GM18870 (cell line): Measurements from ENCODE around the gene SHANK1.

Experiments
- ATAC-seq: cut with Tn5 transposase; IDR thresholded peaks from one replicate; pipeline ENCODE4 v1.9.1; 2021; ENCODE audit warnings: moderate library complexity; ENCODE audit not compliant: unreplicated experiment

Gene SHANK1

DNA sequence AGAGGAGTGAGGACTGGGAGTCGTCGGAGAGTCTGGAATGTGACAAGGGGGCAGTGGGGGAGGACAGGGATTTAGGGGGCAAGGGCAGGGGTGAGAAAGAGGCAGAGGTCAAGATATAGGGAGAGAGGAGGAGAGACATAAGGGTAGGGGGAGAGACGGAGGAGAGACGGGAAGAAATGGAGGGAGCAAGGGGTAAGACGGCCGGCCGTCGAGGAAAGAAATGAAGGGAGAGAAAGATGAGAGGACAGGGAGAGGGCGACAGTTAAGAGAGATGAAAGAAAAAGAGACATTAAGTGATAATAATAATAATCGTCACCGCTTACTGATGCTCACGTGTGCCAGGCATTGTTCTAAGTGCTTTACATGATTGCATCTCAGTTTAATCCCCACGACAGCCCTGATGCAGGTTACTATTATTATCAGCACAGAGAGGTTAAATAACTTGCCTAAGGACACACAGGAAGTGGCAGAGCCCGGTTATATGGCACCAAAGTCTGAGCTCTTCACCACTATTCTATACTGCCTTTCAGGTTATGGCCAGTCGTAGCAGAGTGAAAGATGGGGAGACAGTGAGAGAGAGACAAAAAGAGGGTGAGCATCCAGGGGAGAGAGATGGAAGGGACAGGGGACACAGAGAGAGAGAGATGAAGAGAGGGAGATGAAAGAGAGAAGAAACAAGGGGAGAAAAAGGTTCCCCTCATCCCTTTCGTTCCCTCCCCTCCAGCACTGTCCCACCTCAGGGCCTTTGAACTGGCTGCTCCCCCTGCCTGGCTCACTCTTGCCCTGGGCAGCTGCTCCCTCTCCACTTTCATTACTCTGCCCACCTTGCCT lies 56.7 kb downstream of the SHANK1 start:
- ATAC-seq = no peak

DNA sequence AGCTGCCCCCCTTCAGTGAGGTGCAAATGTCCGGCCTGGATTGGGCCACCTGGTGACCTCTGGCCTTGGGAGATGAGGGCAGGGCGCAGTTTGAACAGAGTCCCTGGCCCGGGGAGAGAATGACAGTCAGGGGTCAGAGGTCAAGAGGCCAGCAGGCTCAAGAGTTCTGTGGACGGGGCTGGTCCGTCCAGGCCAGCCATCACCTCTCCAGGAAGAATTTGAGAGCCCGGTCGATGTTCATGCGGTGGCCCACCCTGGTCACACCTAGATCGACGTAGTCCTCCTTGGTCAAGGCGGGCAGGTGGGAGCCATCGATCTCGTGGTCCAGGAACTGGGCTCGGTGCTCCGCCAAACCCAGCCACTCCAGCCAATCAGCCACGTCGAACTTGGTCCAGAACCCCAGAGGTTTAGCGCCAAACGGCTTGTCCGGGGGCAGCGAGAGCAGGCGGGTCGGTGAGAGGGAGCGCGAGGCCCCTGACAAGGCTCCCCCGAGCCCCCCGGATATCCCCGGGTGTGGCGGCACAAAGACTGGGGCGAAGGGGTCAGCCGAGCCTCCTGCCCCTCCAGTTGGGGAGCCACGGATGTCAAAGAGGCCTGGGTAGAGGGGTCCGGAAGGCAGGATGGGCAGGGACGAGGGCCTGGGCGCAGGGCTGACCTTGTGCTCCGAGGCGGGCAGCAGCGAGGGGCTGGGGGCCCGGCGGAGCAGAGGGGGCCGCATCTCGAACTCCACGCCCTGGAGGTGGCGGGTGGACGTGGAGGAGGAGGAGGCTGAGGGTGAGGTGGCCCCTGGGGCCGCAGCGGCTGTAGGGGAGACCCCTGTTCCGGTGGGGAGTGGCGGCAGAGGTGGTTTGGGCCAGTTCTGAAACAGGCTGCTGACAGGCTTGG lies 57.6 kb downstream of the SHANK1 start:
- no peak for ATAC-seq

DNA sequence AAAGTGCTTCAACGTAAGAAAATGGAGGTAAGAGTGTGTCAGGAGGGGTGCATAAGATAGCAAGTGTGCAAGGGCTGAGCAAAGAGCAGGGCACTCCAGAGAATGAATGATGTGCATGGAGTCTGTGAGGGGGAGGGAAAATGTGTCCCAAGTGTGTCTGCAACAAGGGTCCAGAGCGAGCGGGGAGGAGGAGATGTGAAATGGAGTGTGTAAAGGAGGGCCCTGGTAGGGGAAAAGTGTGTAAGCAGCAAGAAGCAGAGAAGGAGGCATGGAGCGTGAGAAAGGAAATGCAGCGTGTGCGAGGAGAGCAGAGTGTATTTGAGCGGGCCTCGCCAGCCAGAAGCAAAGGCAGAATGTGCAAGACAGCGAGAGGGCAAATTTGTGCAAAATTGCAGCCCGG lies 58.6 kb downstream of the SHANK1 start:
- ATAC-seq = no peak

DNA sequence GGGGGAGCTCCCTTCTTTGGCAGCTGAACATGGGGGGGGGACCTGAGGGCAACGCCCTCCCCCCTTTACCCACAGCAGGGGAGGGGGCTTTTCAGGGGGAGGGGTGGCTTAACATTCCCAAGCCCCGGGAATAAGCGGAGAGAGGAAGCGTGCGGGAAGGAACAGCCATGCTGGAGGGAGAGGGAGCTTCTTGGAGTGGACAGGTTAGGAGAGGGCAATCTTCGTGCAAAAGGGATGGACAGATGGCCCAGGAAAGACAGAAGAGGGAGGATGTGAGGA lies 59.6 kb downstream of the SHANK1 start:
- no peak for ATAC-seq

DNA sequence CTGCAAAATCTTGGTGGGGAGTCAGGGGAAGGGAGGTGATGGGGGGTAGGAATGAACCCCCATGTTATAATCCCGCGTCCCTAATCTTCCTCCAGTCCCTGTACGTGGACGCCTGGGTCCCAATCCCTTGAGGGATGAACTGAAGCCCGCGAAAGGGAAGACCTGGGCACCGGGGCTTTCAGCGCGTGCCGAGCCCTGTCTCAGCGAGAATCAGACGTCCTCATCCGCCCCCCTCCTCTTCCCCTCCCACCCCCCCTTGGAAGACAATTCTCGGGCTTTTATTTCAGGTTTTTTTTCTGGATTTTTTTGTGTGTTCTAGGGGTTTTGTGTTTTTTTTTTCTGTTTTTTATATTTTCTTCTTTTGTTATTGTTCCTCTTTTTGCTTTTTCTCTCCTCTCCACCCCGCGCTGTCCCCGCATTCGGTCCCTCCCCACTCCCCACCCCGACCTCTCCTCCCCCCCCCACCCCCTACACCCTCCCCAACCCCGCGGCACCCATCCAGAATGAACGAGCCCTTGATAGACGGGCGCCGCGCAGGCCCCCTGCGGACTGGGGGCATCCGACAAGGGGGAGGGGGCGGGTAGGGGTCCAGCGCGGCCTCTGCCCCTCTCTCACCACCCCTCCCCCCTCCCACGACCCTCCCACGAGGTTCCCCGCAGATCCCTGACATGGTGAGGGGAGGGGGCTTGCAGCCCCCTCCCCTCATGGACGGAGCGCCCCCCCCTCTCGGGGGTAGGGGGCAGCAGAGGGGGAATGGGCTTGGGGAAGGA lies 60.1 kb downstream of the SHANK1 start:
- no peak for ATAC-seq

DNA sequence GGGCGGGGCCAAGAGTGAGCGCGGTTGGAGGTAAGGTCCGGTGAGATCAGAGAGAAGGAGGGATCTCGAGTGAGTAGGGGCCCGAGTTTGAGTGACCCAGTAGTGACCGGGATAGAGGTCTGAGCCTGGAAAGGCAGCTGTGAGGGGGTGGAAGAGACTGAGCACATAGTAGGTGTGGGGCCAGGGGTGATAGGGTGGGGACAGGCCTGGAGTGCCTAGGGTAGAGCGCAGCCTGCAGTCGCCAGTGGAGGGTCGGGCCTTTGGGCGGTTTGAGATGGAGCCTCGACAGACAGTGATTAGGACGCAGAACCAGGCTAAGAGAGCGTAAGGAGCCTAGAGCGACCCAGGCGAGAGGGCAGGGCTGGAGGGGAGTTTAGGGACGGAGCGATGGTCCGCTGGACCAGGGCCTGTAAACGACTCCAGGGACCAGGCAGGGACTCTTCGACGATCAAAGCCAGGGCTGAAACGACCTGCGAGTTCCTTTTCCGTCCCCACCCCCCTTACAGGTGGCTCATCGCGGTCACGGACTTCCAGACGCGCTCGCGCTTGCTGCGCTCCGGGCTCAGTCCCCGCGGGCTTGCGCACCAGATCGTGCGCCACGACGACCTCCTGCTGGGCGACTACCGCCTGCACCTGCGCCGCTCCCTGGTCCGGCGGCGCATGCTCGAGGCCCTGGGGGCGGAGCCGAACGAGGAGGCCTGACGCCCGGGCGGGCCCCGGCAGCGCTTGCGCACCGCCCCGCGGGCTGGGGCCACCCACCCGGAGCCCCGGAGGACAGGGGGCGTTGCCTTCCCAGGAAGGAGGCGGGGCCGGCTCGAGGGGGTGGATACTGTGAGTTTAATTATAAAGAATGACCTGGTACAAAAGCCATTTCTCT lies 60.9 kb downstream of the SHANK1 start:
- ATAC-seq = no peak

DNA sequence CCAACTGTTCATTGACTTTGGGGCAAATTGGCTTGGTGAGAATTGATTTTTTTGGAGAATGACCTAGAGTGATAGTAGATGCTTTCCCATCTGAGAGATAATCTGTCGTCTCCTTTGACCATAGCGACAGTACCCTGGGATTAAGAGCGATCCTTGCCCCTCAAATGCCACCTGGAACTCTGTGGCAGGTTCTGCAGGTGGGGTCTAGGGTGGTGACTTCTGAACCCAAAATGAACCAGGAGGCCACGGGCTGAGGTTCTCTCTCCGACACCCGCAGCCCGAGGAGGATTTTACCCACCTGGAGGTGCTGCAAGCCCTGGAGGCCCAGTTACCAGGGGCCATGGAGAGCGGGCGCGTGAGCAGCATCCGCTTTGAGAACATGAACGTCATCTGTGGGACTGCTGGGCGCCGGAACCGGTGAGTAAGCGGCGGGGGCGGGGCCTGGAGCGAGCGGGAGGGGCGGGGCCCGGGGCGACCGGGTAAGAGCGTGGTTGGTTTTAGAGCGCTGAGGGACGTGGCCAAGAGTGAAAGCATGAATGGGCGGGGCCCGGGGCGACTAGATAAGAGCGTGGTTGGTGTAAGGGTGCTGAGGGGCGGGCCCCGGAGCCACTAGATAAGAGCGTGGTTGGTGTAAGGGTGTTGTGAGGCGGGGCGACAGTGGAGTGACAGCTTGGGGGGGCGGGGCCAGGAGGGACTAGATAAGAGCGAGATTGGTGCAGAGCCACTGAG lies 61.7 kb downstream of the SHANK1 start:
- ATAC-seq = no peak

DNA sequence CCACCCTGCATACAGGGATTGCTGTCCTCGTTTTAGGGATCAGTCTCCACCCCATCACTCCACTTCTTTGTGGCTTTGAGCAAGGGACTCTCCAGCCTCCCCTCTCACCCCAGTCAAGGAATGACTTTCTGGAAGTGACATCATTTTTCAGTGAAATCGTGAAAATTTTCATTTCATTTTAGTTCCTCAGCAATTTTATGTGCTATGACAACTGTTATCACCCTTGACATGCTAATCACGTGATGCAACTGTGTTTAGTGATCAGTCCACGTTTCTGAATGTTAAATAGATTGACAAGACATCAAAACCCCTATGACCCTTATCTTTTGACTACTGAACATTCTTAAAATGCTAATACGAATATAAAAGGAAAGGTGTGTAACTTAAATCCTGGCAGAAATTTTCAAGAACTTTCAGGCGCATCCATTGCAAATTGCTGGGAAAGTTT lies 62.4 kb downstream of the SHANK1 start:
- ATAC-seq = no peak

DNA sequence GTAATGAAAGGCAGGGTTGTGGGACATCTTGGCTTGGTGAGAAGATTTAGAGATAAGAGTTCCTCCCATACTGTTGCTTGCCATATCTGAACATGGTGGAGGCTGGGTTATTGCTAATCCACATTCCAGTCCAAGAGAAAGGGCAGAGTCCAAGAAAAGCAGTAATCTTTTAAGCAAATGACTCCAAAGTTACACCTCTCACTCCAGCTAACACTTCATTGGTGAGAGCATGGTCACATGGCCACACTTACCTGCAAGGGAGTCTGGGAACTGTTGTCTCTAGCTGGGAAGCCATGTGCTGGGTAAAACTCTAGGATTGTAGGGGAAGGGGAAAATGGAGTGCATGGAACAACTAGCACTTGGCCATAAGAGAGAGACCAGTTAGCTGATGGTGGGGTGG lies 64.7 kb downstream of the SHANK1 start:
- ATAC-seq = no peak

DNA sequence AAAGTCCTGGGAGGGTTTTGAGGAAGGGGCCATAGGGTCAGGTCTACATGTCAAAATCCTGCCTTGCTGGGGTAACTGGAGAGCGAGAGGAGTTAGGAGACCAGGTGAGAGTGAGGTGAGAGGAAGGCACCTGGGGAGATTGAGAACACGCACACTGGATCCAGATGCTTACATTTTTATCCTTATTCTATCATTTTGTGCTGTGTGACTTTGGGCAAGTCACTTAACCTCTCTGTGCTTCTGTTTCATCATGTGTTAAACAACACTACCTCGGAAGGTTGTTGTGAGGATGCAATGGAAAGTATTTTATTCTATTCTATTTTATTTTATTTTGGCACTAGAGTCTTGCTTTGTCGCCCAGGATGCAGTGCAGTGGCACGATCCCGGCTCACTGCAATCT lies 66.9 kb downstream of the SHANK1 start:
- no peak for ATAC-seq

DNA sequence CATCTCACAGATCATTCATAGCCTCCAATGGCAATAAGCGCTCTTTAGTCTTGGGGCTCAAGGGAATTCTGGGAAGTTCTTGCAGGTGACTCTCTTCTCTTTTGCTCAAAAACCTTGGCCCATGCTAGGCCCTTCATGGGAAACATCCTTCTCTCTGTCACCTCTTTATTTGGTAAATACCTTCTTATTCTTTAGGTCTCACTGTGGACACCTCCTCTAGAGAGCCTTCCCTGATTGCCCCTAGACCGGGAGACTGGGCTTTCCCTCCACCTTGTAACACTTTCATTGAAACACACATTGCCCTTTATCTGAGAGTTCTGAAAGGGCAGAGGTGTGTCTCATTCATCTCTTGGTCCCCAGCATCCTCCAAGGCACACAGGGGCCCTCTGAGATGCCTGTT lies 68.4 kb downstream of the SHANK1 start:
- ATAC-seq = no peak

DNA sequence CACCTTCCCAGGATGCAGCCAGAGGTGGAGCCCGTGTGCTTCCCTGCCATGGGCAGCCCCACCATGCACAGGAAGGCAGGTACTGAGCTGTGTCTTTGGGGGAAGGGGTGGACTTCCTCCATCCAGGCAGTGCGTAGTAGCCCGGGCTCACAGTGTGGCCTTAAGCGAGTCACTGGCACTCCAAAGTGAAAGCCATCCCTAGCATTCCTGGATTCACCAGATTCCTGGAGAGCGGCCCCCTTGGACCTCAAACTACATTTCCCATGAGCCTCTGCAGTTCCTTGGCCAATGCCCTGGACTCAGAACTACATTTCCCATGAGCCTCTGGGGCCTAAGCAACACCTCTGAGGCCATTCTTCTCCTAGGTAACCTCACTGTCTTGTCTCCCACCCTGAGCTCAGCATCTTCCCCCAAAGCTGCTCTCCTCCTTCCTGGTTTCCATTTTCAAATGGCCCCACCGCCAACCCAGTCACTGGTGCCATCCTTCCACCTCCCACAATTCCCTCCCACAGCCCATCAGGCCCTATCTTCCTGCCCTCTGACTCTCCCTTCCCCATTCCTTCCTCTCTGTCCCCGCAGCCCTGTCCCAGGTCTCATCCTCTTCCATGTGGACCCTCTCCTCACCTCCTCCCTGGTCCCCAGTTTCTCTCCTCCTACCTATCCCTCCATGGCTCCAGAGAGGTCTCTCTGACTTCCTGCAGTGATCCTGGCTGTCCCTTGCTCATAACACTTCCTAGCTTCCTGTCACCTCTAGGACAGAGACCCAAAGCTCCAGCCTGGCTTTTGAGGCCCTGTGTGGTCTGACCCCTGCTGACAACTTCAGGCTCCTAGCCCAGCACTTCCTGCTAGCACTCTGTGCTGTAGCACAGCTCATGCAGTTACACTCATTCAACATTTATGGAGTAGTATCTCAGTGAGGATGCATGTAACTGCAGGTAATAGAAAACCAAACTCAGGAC lies 69.9 kb downstream of the SHANK1 start, which contains the start of gene C19orf81:
Gene C19orf81, plus strand, starts transcription at position 13 of the 959 bp plus-strand sequence. Its CDS starts 0 bp downstream, at position 13.
- ATAC-seq = no peak

DNA sequence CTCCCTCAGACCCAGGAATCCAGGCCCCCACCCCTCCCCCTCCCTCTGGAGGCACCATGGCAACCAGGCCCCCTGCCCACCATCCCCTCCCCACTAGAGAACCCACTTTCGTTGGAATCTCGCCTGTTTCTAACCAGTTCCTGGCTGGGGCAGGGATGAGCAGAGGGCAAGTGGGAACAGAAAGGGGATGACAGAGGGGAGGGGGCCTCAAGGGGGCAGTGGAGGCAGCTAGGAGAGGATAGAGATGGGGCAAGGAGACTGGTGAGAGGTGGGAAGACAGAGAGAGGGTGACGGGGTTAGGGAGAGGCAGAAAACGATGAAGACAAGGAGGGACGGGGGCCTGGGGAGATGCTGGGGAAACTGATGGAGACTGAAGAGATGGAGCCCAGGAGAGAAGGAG lies 70.9 kb downstream of the SHANK1 start:
- ATAC-seq = no peak

DNA sequence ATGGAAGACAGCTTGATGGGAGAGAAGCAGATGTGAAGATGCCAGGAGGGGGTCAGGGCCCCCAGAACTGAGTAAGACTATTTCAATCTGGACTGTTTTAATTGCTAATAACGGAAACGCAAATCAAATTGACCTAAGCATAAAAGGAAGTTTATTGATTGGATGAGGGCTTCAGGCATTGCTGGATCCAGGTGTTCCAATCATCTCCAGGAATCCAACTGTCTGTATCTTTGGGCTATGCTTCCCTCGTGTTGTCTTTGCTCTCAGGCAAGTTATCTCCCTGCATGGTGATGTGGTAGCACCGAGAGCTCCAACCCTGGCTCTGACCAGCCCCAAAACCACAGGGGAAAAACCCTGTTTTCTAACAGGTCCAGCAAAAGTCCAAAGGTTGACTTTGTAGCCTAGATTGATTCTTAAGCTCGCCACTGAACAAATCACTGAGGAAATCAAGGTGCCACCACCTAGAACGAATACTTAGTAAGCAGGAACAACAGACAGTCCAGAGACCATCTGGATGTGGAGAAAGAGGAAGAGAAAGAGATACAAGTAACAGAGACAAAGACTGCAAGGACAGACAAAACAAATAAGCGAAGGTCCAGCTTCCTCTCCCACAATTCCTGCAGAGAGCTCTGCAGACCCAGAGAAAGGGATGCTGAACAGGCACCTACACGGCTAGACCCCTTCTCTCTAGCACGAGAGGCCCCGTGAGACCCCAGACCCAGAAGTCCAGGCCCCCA lies 71.6 kb downstream of the SHANK1 start:
- ATAC-seq = no peak

DNA sequence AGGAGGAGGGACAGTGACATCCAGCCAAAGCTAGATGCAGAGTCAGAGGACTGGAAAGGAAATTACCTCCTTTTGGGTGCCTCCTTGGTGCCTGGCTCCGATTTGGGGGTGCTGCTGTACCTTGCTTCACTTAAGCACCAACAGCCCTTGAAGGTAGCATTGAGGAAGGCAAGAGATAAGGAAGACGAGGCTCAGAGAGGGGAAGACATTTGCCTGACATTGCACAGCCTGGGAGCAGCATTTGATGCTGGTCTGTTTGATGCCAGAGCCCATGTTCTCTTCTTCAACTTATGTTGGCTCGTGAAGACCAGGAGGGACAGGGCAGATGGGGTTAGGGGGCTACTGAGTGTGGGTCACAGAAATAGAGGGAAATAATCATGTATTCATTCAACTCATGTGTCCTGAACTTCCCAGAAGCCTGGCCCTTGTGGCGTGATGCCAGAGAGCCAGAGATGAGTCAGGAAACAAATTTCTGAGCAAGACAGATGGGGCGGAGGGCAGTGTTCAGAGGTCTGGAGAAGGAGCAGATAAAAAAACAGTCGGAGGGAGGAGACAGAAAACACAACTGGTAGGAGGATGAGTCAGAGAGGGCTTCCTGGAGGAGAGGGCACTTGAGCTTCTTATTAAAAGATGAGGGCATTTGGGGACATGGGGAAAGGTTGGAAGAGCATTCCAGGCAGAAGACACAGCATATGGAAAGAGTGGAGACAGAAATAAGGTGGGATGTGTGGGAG lies 73.4 kb downstream of the SHANK1 start:
- ATAC-seq = no peak

DNA sequence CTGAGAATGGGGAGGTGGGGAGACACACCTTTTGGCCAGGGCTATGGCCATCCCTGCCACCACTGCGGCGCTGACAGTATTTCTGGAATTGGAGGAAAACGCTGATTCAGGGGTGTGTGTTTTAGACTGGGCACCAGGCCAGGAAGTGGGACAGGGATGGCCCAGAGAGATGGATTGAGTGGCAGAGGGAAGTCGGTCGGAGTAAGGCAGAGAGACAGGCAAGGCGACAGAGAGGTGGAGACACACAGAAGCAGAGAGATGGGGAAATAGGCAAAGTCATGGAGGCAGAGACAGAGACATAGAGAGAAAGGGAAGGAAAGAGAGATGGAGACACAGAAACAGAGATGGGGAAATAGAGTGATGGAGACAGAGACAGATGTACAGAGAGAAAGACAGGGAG lies 74.5 kb downstream of the SHANK1 start:
- no peak for ATAC-seq

DNA sequence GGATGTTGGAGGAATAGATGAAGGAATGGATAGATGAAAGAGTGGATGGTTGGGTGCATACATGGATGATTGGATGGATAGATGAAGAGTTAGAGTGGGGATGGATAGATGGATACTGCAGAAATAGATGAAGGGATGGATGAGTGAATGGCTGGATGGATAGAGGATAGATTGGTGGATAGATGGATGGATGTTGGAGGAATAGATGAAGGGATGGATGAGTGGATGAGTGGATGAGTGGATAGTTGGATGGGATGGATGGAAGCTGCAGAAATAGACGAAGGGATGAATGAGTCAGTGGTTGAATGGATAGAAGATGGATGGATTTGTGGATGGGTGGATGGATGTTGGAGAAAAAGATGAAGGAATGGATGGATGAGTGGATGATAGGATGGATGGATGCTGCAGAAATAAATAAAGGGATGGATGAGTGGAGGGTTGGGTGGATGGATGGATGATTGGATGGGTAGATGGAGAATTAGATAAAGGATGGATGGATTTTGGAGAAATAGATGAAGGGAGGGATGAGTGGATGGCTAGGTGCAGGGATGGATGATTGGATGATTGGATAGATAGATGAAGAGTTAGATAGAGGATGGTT lies 75.2 kb downstream of the SHANK1 start:
- ATAC-seq = no peak
